Mesendoderm (in vitro differentiated cells): ENCODE results near the gene PURB.
A peak's percentile ranks its signal among the peaks of the same experiment; 100 is the strongest.

Experiments used
- DNase-seq: peaks from one replicate; pipeline ENCODE4 v3.0.0; 2013
- H2AK5ac ChIP-seq: 2 replicates; pipeline ENCODE4 v1.6.1; 2013; ENCODE audit warnings: low read length, inconsistent platforms
- H2BK120ac ChIP-seq: 2 replicates; pipeline ENCODE4 v1.6.1; 2013; ENCODE audit warnings: low read depth, mild to moderate bottlenecking, low read length, moderate library complexity, mixed read lengths
- H2BK15ac ChIP-seq: replicated peaks from 2 replicates; pipeline ENCODE4 v1.6.1; 2013; ENCODE audit warnings: low read depth, mild to moderate bottlenecking, moderate library complexity
- H2BK5ac ChIP-seq: 2 replicates; pipeline ENCODE4 v1.6.1; 2013; ENCODE audit warnings: low read length, inconsistent platforms
- H3K18ac ChIP-seq: 2 replicates; pipeline ENCODE4 v1.6.1; 2013; ENCODE audit warnings: mild to moderate bottlenecking, low read length, mixed read lengths
- H3K23ac ChIP-seq: one replicate; pipeline ENCODE4 v1.6.1; 2013; ENCODE audit warnings: low read length
- H3K27ac ChIP-seq: 2 replicates; pipeline ENCODE4 v1.5.1; 2013; ENCODE audit warnings: low read depth, mild to moderate bottlenecking, inconsistent platforms, low read length, moderate library complexity
- H3K27me3 ChIP-seq: 2 replicates; pipeline ENCODE4 v1.6.1; 2013; ENCODE audit warnings: low read length, control low read depth, mild to moderate bottlenecking, inconsistent platforms; ENCODE audit not compliant: insufficient read depth, poor library complexity
- H3K36me3 ChIP-seq: 2 replicates; pipeline ENCODE4 v1.6.1; 2013; ENCODE audit warnings: low read length, inconsistent platforms; ENCODE audit not compliant: control insufficient read depth, insufficient read depth
- H3K4ac ChIP-seq: one replicate; pipeline ENCODE4 v1.6.1; 2013; ENCODE audit warnings: low read depth, mild to moderate bottlenecking, low read length, moderate library complexity
- H3K4me1 ChIP-seq: 2 replicates; pipeline ENCODE4 v1.6.1; 2013; ENCODE audit warnings: low read depth, low read length, inconsistent platforms; ENCODE audit not compliant: control insufficient read depth
- H3K4me2 ChIP-seq: 2 replicates; pipeline ENCODE4 v1.6.1; 2013; ENCODE audit warnings: low read length
- H3K4me3 ChIP-seq: 2 replicates; pipeline ENCODE4 v1.5.1; 2013; ENCODE audit warnings: mild to moderate bottlenecking, low read length
- H3K56ac ChIP-seq: one replicate; pipeline ENCODE4 v1.6.1; 2013; ENCODE audit warnings: low read length
- H3K79me1 ChIP-seq: 2 replicates; pipeline ENCODE4 v1.6.1; 2013; ENCODE audit warnings: low read length, inconsistent platforms
- H3K79me2 ChIP-seq: 2 replicates; pipeline ENCODE4 v1.6.1; 2013; ENCODE audit warnings: mild to moderate bottlenecking, low read length; ENCODE audit not compliant: control insufficient read depth, insufficient read depth
- H3K9ac ChIP-seq: 2 replicates; pipeline ENCODE4 v1.6.1; 2013; ENCODE audit warnings: low read length, inconsistent platforms
- H4K5ac ChIP-seq: one replicate; pipeline ENCODE4 v1.6.1; 2013; ENCODE audit warnings: low read length
- H4K8ac ChIP-seq: one replicate; pipeline ENCODE4 v1.6.1; 2013; ENCODE audit warnings: low read depth, mild to moderate bottlenecking, control low read depth, low read length, moderate library complexity
- WGBS: extraction: QIAGEN DNeasy Blood & Tissue Kit; methylation state at CpG from one replicate; pipeline ENCODE4 v1.1.7; 2013; ENCODE audit warnings: low lambda C conversion rate, missing lambda C conversion rate; ENCODE audit not compliant: insufficient coverage; ENCODE audit errors: extremely low coverage; 5-methylcytosine and 5-hydroxymethylcytosine counted together

Gene PURB

DNA sequence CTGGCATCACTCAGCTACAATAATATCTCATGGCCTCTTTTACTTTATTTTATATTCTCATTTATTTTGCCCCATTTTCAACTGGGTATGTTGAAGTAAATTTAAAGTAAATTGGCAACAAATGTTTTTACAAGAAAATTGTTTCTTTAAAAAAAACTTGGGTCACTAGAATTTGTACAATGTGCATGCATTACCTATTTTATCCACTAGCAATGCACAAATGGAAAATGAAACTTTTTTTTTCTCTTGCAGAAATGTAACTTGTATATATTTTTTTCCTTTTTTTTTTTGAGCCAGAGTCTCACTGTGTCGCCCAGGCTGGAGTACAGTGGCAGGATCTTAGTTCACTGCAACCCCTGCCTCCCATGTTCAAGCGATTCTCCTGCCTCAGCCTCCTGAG, 27.2 kb downstream of the PURB start:
- Histone ChIP-seq H3K4ac (no peak overlapping the region), H2AK5ac (no peak overlapping the region), H3K4me2 (no peak overlapping the region), H3K36me3 (no peaks in the 10 kb centered on the region), H3K4me1 (no peaks in the 10 kb centered on the region), H3K27me3 (no peaks in the 10 kb centered on the region), H3K23ac (no peak overlapping the region), H3K79me2 (no peaks in the 10 kb centered on the region), H2BK15ac (no peak overlapping the region), H3K56ac (no peak overlapping the region), H4K5ac (no peak overlapping the region), H3K9ac (no peak overlapping the region), H3K27ac (no peak overlapping the region), H3K18ac (no peak overlapping the region), H2BK120ac (no peak overlapping the region), H3K79me1 (no peaks in the 10 kb centered on the region), H3K4me3 (no peak overlapping the region), H2BK5ac (no peak overlapping the region), H4K8ac (no peak overlapping the region)
- no CpG with 5 or more reads among the region's 2 CpGs for WGBS
- no peak for DNase-seq

DNA sequence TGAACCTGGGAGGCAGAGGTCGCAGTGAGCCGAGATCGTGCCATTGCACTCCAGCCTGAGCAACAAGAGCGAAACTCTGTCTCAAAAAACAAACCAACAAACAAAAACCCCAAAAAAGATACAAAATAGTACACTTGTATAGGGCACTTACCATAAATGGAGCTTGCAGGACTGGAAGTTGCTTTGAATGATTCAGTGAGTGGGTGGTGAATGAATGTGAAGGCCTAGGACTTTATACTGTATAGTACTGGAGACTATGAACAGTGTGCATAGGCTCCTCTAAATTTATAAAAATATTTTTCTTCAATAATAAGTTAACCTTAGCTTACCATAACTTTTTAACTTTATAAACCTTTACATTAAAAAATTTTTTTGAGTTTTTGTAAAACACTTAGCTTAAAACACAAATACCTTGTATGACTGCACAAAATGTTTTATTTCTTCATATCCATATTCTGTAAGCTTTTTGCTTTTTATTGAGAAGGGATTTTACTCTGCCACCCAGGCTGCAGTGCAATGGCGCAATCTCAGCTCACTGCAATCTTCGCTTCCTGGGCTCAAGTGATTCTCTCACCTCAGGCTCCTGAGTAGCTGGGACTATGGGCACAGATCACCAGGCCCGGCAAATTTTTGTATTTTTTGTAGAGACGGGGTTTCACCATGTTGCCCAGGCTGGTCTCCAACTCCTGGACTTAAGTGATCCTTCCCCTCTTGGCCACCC, 30.5 kb downstream of the PURB start:
- Histone ChIP-seq H3K56ac (no peak overlapping the region), H3K4ac (no peak overlapping the region), H4K8ac (no peak overlapping the region), H3K9ac (no peak overlapping the region), H3K18ac (no peak overlapping the region), H3K27me3 (no peaks in the 10 kb centered on the region), H3K79me1 (no peaks in the 10 kb centered on the region), H3K4me1 (no peaks in the 10 kb centered on the region), H2BK5ac (no peak overlapping the region), H2AK5ac (no peak overlapping the region), H3K36me3 (no peaks in the 10 kb centered on the region), H3K79me2 (no peaks in the 10 kb centered on the region), H3K4me3 (no peak overlapping the region), H2BK120ac (no peak overlapping the region), H2BK15ac (no peak overlapping the region), H3K4me2 (no peak overlapping the region), H3K27ac (no peak overlapping the region), H4K5ac (no peak overlapping the region), H3K23ac (no peak overlapping the region)
- no CpG with 5 or more reads among the region's 8 CpGs for WGBS
- no peak for DNase-seq

DNA sequence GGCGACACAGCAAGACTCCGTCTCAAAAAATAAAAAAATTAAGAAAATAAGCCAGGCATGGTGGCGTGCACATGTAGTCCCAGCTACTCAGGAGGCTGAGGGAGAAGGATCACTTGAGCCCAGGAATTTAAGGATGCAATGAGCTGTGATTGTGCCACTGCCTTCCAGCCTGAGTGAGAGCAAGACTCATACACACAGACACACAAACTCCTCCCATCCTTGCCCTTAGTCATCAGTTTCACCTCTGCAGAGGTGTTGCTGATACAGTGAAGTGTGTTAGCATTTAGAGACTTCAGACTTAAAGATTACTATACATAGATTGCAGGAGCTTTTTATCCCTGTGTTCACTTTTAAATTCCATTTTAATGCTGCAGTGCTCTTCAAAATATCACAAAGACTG, 31.9 kb downstream of the PURB start:
- DNase-seq = peak; percentile 33
- no peak overlapping the region for H3K23ac ChIP-seq
- no peaks in the 10 kb centered on the region for H3K4me1 ChIP-seq
- no peak overlapping the region for H3K4me2 ChIP-seq
- WGBS = no CpG with 5 or more reads among the region's 3 CpGs
- H3K79me1 ChIP-seq = no peaks in the 10 kb centered on the region
- H3K4ac ChIP-seq = no peak overlapping the region
- H2BK5ac ChIP-seq = no peak overlapping the region
- H3K36me3 ChIP-seq = no peaks in the 10 kb centered on the region
- no peak overlapping the region for H4K5ac ChIP-seq
- H3K56ac ChIP-seq = no peak overlapping the region
- H2BK15ac ChIP-seq = no peak overlapping the region
- no peaks in the 10 kb centered on the region for H3K27me3 ChIP-seq
- no peak overlapping the region for H3K27ac ChIP-seq
- H3K4me3 ChIP-seq = no peak overlapping the region
- no peak overlapping the region for H2AK5ac ChIP-seq
- no peak overlapping the region for H3K18ac ChIP-seq
- no peak overlapping the region for H4K8ac ChIP-seq
- H3K79me2 ChIP-seq = no peaks in the 10 kb centered on the region
- no peak overlapping the region for H3K9ac ChIP-seq
- no peak overlapping the region for H2BK120ac ChIP-seq

DNA sequence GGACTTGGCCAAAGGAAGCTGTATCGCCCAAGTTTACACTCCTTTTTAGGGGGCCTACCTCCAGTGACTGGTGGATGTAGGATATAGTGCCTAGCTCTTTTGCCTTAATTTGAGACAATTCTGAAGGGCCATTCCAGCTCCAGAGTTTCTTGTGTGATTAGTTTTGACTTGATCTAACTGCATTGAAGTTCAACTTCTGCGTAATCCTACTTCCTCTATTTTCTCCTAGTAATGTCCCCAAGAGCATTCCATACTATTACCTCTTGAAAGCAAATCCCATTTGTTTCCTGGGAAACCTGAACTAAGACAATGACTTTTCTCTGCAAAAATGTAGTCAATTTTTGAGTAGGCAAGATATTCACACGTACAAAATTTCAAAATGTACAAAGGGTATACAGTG, 32.7 kb downstream of the PURB start:
- DNase-seq = no peak
- no peaks in the 10 kb centered on the region for H3K79me2 ChIP-seq
- no peak overlapping the region for H3K4me2 ChIP-seq
- no peak overlapping the region for H3K18ac ChIP-seq
- no peaks in the 10 kb centered on the region for H3K4me1 ChIP-seq
- no peak overlapping the region for H3K9ac ChIP-seq
- no peaks in the 10 kb centered on the region for H3K36me3 ChIP-seq
- H3K4me3 ChIP-seq = no peak overlapping the region
- H3K23ac ChIP-seq = no peak overlapping the region
- no peak overlapping the region for H2AK5ac ChIP-seq
- no peak overlapping the region for H3K4ac ChIP-seq
- H4K8ac ChIP-seq = no peak overlapping the region
- H3K79me1 ChIP-seq = no peaks in the 10 kb centered on the region
- H4K5ac ChIP-seq = no peak overlapping the region
- H3K27me3 ChIP-seq = no peaks in the 10 kb centered on the region
- no peak overlapping the region for H3K56ac ChIP-seq
- H2BK120ac ChIP-seq = no peak overlapping the region
- no CpG with 5 or more reads among the region's 3 CpGs for WGBS
- no peak overlapping the region for H2BK5ac ChIP-seq
- H2BK15ac ChIP-seq = no peak overlapping the region
- H3K27ac ChIP-seq = no peak overlapping the region

- Histone ChIP-seq H2BK5ac (no peak overlapping the region), H3K4me3 (no peak overlapping the region), H2AK5ac (no peak overlapping the region), H3K36me3 (no peaks in the 10 kb centered on the region), H3K9ac (no peak overlapping the region), H3K4ac (no peak overlapping the region), H3K18ac (no peak overlapping the region), H3K56ac (no peak overlapping the region), H3K79me2 (peaks cover 20% of the 10 kb centered on the region), H3K27me3 (no peaks in the 10 kb centered on the region), H3K27ac (no peak overlapping the region), H2BK15ac (no peak overlapping the region), H4K8ac (no peak overlapping the region), H3K23ac (no peak overlapping the region), H3K79me1 (peaks cover 3% of the 10 kb centered on the region), H2BK120ac (no peak overlapping the region), H3K4me1 (no peaks in the 10 kb centered on the region), H3K4me2 (no peak overlapping the region), H4K5ac (no peak overlapping the region)
- no peak for DNase-seq
- WGBS = 100% methylated on average over 1 of the region's 5 CpGs
These were observed 35.3 kb downstream of the PURB start for GRCh38 chr7:44849885-44850544.
